Globus pallidus (tissue), 1 donor: ENCODE data around the gene HHIPL2.
A peak's percentile ranks its signal among the peaks of the same experiment; 100 is the strongest.

Source experiments
- DNase-seq: peaks from one replicate; pipeline ENCODE4 v3.0.0-alpha.2; 2015; ENCODE audit warnings: low spot score

The HHIPL2 gene

DNA sequence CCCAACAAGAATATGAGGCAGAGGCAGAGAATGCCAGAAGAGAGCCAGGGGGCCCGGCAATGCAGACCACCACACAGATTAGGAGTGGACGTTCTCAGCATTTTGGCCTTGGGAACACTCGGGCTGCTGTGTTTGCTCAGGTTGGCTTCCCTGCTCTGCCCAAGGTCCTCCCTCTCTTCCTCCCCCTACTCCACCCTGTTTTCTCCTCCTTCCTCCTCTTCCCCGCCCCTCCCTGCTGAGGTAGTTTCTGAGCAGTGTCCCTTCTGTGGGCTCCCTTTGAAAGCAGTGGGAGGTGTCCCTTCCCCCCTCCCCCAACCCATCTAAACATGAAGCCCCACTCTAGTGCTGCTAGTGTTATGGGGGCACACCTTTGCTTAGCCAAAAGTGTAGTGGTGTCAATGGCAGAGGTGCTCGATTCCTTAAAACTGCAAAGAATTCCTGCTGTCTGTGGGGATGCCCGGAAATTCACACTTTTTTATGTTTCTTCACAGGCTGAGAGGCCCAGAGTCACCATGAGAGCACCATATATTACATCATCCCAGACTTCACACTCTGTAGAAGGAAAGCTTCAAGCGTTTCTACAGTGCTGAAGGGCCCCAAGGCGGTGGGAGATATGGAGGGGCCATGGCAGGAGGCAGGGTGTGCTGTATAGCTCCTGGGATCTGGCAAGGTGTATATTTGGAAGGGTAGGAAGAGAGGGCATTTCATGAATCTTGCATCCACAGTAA is at the start of gene HHIPL2:
HHIPL2 (minus strand) TSS at position 161 of the 728 bp plus-strand sequence; CDS start at position 101, 60 bp downstream.
- DNase-seq = no peak

- DNase-seq = no peak
Measured at GRCh38 chr1:222596696-222597095, 48.8 kb upstream of the HHIPL2 start.

DNA sequence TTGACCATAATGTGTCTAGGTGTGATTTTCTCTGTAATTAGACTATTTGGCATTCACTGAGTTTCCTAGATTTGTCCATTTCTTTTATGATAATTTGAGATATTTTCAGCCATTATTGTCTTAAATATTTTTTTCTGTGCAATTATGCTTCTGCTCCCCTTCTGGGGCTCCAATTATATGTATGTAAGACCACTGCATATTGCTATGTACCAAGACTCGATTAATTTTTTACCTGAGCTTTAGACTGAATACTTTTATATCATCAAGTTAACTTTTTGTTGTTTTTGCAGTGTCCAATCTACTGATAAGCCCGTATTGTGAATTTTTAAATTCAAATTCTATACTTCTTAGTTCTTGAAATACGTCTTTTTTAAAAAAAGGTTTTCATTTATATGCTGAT is 46.9 kb upstream of the HHIPL2 start:
- no peak for DNase-seq

- no peak for DNase-seq
Measured at GRCh38 chr1:222592171-222592570, 44.3 kb upstream of the HHIPL2 start.

GRCh38 chr1:222589462-222590302 is 41.8 kb upstream of the HHIPL2 start, which contains the start of gene TAF1A:
TSS of gene TAF1A (minus strand) at chr1:222589933.
- peak; percentile 86 for DNase-seq

GRCh38 chr1:222588135-222588534 is 40.2 kb upstream of the HHIPL2 start:
- DNase-seq = no peak

GRCh38 chr1:222586842-222587241 is 38.9 kb upstream of the HHIPL2 start:
- no peak for DNase-seq

- DNase-seq = peak; percentile 18
Measured at GRCh38 chr1:222583079-222583478, 35.2 kb upstream of the HHIPL2 start.

- DNase-seq = no peak
Measured at GRCh38 chr1:222582099-222582774, 34.3 kb upstream of the HHIPL2 start.

- no peak for DNase-seq
Measured at GRCh38 chr1:222579316-222579715, 31.4 kb upstream of the HHIPL2 start.

- DNase-seq = no peak
Measured at GRCh38 chr1:222570837-222571236, 22.9 kb upstream of the HHIPL2 start.

DNA sequence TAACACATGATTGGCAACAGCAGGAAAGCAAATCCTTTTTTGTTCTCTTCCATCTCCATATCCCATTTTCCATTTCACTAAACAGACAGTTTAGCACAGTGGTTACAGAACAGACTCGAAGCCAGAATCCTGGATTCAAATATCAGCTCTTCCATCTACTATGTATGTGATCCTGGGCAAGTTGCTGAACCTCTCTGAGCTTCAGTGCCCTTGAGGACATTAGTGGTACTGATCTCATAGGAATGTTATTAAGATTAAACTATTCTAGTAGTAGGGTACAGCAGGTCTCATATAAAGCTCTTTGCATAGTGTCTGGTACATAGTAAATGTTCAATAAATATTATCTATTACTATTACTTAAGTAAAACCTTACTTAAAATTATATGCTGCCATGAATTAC is 13.8 kb upstream of the HHIPL2 start:
- DNase-seq = no peak

DNA sequence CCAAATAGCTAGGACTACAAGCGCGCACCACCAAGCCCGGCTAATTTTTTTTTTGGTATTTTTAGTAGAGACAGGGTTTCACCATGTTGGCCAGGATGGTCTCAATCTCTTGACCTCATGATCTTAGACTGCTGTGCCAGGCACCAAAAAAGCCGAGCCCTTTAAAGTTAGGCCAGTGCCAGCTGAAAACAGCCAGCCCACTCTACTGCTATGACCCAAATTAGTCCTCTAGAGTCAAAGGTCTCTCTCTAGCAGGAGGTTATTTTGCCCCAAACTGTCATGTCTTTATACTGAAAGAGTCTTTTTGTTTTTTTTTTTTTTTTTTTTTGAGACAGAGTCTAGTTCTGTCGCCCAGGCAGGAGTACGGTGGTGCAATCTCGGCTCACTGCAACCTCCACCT is 9.7 kb upstream of the HHIPL2 start:
- DNase-seq = no peak

- no peak for DNase-seq
Measured at GRCh38 chr1:222557148-222557547, 9.2 kb upstream of the HHIPL2 start.

- no peak for DNase-seq
Measured at GRCh38 chr1:222555992-222556615, 8.2 kb upstream of the HHIPL2 start.

- no peak for DNase-seq
Measured at GRCh38 chr1:222554177-222554576, 6.3 kb upstream of the HHIPL2 start.

GRCh38 chr1:222552882-222553281 is 5.0 kb upstream of the HHIPL2 start:
- DNase-seq = no peak

DNA sequence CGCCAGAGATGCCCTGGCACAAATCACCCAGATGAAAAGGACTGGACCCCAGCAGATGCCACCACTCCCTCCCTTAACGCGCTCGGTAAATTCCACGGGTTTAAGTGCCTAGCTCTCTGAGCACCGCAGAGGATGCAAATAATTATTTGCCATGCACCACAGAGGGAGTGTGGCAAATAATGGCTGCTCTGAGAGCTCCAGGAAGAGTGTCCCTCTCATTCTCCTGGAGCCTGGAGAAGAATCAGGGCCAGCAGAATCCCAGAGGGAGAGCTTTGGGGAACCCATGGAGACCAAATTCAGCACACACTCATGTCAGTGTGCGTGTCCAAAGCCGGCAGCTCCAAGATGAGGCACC is 667 bp downstream of the HHIPL2 start:
- DNase-seq = no peak

DNA sequence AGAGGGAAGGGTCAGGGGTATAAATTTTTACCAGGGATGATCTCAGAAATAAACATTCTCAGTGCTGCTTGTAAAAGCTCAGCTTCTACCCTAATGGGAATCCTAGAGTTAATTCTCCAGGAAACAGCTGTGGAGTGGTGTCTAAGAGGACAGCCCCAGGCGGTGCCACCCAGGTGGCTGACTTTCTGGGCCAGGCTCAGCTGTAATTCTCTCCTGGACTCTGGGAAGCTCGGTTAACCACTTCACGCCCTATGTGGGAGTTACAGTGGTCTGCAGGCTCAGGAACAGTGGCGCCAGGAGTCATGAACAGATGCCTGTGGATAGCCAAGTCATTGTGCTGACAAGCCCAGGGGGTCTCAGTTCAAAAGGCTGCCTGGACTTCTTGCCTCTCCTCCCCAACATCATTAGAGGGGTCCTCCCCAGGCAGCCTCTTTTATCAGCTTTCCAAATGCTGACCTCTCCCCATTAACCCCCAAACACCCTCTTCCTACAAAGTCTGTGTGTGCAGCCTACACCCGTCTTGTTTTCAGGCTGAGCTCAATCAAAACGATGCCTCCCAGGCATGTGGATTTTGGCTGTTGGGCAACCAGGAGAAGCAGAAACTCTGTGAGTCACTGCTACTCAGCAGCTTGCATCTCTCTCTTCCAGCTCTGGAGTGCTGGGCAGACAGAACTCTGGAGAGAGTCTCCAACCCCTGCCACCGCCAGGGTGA is 1.2 kb downstream of the HHIPL2 start:
- DNase-seq = no peak

DNA sequence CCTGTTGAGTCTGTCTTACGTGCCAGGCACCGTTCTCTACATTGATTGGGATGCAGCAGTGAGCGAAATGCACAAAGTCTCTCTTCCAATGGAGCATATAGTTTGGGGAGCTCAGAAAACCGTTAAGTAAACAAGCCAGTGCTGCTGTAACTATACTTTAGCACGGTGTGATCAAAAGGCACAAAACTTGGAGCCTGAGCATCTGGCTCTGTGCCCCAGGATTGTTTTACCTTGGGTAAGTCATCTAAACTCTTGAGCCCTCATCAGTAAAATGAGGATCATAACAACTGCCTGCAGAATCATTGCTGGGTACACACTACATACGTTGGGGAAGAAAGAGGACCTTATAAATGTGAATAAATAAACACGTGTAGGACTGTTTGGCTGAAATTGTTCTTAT is 1.8 kb downstream of the HHIPL2 start:
- DNase-seq = no peak

DNA sequence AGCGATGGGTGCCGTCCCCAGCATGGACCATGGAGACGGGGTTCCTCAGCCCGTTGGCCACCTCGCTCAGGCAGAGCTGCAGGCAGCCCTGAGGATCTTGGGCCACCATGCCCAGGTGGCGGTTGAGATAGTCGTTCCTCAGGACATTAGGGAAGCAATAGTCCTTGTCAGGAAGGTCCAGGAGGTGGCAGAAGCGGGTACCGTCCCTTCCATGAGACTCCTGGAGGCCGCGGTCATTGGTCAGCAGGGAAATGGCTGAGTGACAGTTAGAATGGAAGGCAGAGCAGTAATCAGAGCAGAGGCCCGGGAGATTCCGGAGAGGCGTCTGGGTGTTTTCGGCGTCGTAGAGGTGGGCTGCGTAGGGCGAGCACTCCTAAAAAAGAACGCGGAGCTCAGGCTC is 4.1 kb downstream of the HHIPL2 start:
- no peak for DNase-seq

- no peak for DNase-seq
Measured at GRCh38 chr1:222540598-222540995, 7.3 kb downstream of the HHIPL2 start.
